ENCODE data around the gene ITGA5.

ITGA5 gene

GRCh38 chr12:54358191-54358944, 60.7 kb downstream of the ITGA5 start:
- TF ChIP-seq FOXP2 (optimal IDR thresholded peaks at IDR 0.05; ENCODE audit: borderline replicate concordance, extremely low read depth, extremely low read length, insufficient read depth) = no peak
- peak; percentile 32; the same call in 1 of the 2 replicates for TF ChIP-seq POLR2AphosphoS5 (IDR thresholded peaks at IDR 0.05; ENCODE audit: low read depth, low read length)

GRCh38 chr12:54357506-54358190, 61.4 kb downstream of the ITGA5 start:
- no peak for TF ChIP-seq POLR2AphosphoS5 (IDR thresholded peaks at IDR 0.05; ENCODE audit: low read depth, low read length)
- no peak for TF ChIP-seq REST (IDR thresholded peaks at IDR 0.05; ENCODE audit: insufficient read depth in 1 of 2, low read depth in 2 of 2, low read length in 2 of 2)
- TF ChIP-seq TAF1 (IDR thresholded peaks at IDR 0.05; ENCODE audit: borderline replicate concordance, insufficient read depth, low read length) = no peak
- TF ChIP-seq SIN3A (IDR thresholded peaks at IDR 0.05; ENCODE audit: borderline replicate concordance, insufficient read depth, low read length) = no peak
- no peak for TF ChIP-seq FOXP2 (optimal IDR thresholded peaks at IDR 0.05; ENCODE audit: borderline replicate concordance, extremely low read depth, extremely low read length, insufficient read depth)

GRCh38 chr12:54356951-54357356, 62.1 kb downstream of the ITGA5 start:
- TF ChIP-seq POLR2AphosphoS5 (IDR thresholded peaks at IDR 0.05; ENCODE audit: low read depth, low read length) (no peak), SIN3A (IDR thresholded peaks at IDR 0.05; ENCODE audit: borderline replicate concordance, insufficient read depth, low read length) (no peak), REST (IDR thresholded peaks at IDR 0.05; ENCODE audit: insufficient read depth in 1 of 2, low read depth in 2 of 2, low read length in 2 of 2) (no peak), FOXP2 (optimal IDR thresholded peaks at IDR 0.05; ENCODE audit: borderline replicate concordance, extremely low read depth, extremely low read length, insufficient read depth) (no peak), TAF1 (IDR thresholded peaks at IDR 0.05; ENCODE audit: borderline replicate concordance, insufficient read depth, low read length) (no peak)

GRCh38 chr12:54356228-54356627, 62.8 kb downstream of the ITGA5 start:
- no peak for TF ChIP-seq TAF1 (IDR thresholded peaks at IDR 0.05; ENCODE audit: borderline replicate concordance, insufficient read depth, low read length)

DNA sequence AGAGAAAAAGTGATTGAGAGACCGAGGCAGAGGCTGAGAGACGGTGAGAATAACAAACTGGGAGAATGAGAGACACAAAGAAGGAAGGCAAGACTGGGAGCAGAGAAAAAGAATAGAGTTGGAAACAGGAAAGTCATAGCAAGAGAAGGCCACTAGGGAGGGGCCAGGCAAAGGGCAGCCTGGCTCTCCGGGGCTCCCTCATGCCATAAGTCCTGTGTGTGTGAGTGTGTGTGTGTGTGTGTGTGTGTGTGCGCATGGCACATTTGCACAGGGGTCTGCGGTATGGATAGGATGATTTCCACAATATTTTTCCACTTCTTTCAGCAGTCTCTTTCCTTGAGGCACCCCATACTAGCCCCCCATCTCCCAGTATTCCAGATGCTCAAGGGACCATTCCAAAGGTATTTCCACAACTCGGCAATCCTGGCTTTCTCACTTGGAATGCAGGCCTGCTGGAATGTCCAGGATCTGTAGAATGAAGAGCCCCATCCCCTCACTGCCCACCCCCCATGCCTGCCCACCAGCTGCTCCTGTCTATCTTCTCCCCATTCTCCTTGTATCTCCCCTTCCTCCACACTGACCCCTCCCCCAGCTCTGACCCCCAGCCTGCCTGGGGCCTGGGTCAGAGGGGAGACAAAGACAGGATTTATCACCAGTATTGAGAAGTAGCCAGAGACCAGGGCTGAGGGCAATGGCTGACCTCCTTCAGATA, 63.8 kb downstream of the ITGA5 start:
- no peak for TF ChIP-seq SIN3A (IDR thresholded peaks at IDR 0.05; ENCODE audit: borderline replicate concordance, insufficient read depth, low read length)
- TF ChIP-seq REST (IDR thresholded peaks at IDR 0.05; ENCODE audit: insufficient read depth in 1 of 2, low read depth in 2 of 2, low read length in 2 of 2) = no peak
- no peak for TF ChIP-seq FOXP2 (optimal IDR thresholded peaks at IDR 0.05; ENCODE audit: borderline replicate concordance, extremely low read depth, extremely low read length, insufficient read depth)
- no peak for TF ChIP-seq POLR2AphosphoS5 (IDR thresholded peaks at IDR 0.05; ENCODE audit: low read depth, low read length)
- TF ChIP-seq TAF1 (IDR thresholded peaks at IDR 0.05; ENCODE audit: borderline replicate concordance, insufficient read depth, low read length) = no peak

All from PFSK-1 (cell line).